ENCODE results near the gene GNE. TPM values are rescaled to one million over a fixed set of nuclear protein-coding genes. Genes with fewer than 3 reads are reported as not detected.
A peak's percentile ranks its signal among the peaks of the same experiment; 100 is the strongest.
"Not testable (repeated sequence)": the region's sequence is repeated elsewhere in the genome, so short reads cannot be mapped to it uniquely, and the experiment has no call there.

Gene GNE
- total RNA-seq, 1 experiment from 2014 or later = 27.9 TPM

DNA sequence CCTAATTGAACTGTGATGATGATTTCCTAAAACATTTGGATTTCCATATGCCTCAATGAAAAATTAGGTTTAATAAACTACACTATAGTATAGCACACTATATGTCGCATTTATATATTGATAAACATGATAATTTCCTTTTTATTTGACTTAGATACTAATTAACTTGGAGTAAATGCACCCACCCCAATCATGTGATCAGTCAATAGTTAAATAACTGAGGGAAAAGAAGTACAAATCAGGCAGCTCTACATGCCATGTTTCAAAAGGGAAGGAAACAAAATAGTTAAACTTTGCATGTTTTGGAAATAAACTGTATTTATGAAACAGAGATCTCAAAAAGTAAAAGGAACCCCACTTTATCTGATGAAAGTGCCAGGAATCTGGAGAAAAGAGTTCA is 18.0 kb upstream of the GNE start:
- in situ Hi-C loops (cut with HindIII; ENCODE audit: low pct_unique_long_range_greater_than_20kb, low sequenced_read_pairs) = no loop called here
- DNase-seq (ENCODE audit: low read depth) = no peak

- DNase-seq (ENCODE audit: low read depth) = no peak
- in situ Hi-C loops (cut with HindIII; ENCODE audit: low pct_unique_long_range_greater_than_20kb, low sequenced_read_pairs) = no loop called here
Observed at GRCh38 chr9:36275060-36275459, 16.8 kb upstream of the GNE start.

GRCh38 chr9:36273354-36273753 is 15.1 kb upstream of the GNE start:
- DNase-seq (ENCODE audit: low read depth); in situ Hi-C loops (cut with HindIII; ENCODE audit: low pct_unique_long_range_greater_than_20kb, low sequenced_read_pairs): not testable (repeated sequence)

GRCh38 chr9:36268007-36268427 is 9.8 kb upstream of the GNE start:
- in situ Hi-C loops (cut with HindIII; ENCODE audit: low pct_unique_long_range_greater_than_20kb, low sequenced_read_pairs) = no loop called here
- peak; percentile 90 for DNase-seq (ENCODE audit: low read depth)

DNA sequence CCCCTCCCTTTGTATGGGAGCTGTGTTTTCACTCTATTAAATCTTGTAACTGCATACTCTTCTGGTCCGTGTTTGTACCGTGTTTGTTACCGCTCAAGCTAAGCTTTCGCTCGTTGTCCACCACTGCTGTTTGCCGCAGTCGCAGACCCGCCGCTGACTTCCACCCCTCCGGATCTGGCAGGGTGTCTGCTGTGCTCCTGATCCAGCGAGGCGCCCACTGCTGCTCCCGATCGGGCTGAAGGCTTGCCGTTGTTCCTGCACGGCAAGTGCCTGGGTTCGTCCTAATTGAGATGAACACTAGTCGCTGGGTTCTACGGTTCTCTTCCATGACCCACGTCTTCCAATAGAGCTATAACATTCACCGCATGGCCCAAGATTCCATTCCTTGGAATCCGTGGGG is 6.6 kb upstream of the GNE start:
- in situ Hi-C loops (cut with HindIII; ENCODE audit: low pct_unique_long_range_greater_than_20kb, low sequenced_read_pairs) = no loop called here
- DNase-seq (ENCODE audit: low read depth) = no peak

DNA sequence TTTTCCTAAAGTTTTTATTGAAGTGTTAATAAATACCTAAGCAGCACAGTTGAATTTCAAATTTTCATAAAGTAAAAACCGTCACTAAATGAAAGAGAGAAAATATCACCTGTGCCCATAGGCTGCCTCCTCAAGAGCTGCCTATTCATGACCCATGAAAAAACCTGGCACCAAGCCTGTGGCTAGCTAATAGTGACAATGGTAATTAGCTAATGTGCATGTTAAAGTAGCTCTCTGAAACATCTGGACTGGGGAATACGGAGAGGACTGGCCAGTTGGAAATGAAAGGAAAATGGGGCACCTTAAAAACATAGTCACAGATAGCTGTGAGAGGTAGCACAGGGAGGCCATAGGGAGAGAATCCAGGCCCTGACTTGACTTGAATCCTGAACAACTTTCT is 5.4 kb upstream of the GNE start:
- in situ Hi-C loops (cut with HindIII; ENCODE audit: low pct_unique_long_range_greater_than_20kb, low sequenced_read_pairs) = no loop called here
- DNase-seq (ENCODE audit: low read depth) = no peak

DNA sequence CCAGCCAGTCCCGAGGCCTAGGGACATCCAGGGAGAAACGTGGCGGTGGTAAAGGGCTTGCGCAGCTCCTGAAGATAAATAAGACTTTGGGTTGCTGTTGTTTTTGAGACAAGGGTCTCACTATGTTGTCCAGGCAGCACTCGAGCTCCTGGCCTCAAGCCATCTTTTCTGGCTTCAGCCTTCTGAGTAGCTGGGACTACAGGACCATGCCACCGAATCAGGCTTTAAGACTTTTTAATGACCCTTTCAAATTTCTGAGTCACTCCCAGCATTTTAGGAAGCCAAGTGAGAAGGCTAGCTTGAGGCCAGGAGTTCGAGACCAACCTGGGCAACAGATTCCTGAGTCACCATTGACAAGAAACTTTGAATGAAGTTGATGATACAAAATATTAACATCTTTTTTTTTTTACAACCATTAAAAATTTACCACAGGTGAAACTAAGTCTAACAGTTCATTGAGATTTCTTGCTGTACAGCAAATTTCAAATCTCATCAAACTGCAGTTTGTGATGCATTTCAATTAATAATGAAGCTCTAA is 817 bp upstream of the GNE start:
- DNase-seq (ENCODE audit: low read depth) = no peak
- in situ Hi-C loops (cut with HindIII; ENCODE audit: low pct_unique_long_range_greater_than_20kb, low sequenced_read_pairs) = no loop called here

- in situ Hi-C loops (cut with HindIII; ENCODE audit: low pct_unique_long_range_greater_than_20kb, low sequenced_read_pairs) = no loop called here
- no peak for DNase-seq (ENCODE audit: low read depth)
Observed at GRCh38 chr9:36251428-36251827, 6.8 kb downstream of the GNE start.

DNA sequence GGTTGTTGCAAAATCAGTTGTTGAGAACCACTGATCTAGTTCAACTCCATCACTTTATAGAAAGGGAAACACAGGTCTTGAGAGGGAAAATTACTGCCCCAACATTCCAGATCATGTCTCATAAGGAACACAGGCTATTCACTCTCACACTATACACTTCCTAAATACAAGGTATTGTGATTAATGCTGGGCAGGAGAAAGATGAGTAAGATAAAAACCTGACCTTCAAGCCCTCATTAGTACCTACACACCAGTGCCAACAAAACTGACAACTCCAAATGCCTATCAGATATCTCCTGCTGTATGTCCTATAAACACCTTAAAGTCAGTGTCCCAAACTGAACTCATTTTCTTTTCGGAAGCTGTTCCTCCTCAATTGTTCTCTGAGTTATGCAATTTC is 8.2 kb downstream of the GNE start:
- no peak for DNase-seq (ENCODE audit: low read depth)
- in situ Hi-C loops (cut with HindIII; ENCODE audit: low pct_unique_long_range_greater_than_20kb, low sequenced_read_pairs) = no loop called here

- in situ Hi-C loops (cut with HindIII; ENCODE audit: low pct_unique_long_range_greater_than_20kb, low sequenced_read_pairs) = no loop called here
Observed at GRCh38 chr9:36249189-36249588, 9.1 kb downstream of the GNE start.

DNA sequence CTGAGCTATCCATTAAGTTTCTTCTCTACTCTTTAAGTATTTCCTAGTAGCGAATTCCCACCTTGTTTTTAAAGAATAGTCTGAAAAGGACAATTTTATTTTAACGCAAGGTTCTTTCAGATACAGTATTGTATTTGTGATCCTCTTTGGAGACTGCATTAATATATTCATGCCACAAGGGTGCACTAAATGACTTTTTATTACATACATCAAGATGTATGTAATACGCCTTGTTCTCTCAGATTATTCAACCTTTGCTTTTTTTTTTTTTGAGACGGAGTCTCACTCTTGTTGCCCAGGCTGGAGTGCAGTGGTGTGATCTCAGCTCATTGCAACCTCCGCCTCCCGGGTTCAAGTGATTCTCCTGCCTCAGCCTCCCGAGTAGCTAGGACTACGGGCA is 10.2 kb downstream of the GNE start:
- DNase-seq (ENCODE audit: low read depth); in situ Hi-C loops (cut with HindIII; ENCODE audit: low pct_unique_long_range_greater_than_20kb, low sequenced_read_pairs): not testable (repeated sequence)

More at GRCh38 chr9:36249189-36249588, 9.1 kb downstream of the GNE start:
- DNase-seq (ENCODE audit: low read depth) = no peak

DNA sequence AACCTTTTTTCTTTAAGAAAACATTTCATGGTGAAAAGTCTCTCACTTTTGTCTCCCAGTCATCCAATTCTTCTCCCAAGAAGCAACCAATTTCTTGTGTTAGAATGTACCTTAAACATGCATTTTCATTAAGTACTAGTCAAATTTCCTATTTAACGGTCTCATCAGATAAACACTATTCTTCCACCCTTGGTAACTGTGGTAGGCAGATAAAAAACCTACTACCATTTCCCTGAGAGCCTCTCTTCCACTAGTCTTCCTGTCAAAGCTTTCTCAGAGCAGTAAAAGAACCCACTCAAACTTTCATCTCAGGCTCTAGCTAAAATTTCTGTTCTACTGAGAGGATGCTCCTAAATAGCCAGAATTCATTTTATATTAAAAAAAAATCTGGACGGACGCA is 10.9 kb downstream of the GNE start:
- in situ Hi-C loops (cut with HindIII; ENCODE audit: low pct_unique_long_range_greater_than_20kb, low sequenced_read_pairs) = no loop called here
- no peak for DNase-seq (ENCODE audit: low read depth)

DNA sequence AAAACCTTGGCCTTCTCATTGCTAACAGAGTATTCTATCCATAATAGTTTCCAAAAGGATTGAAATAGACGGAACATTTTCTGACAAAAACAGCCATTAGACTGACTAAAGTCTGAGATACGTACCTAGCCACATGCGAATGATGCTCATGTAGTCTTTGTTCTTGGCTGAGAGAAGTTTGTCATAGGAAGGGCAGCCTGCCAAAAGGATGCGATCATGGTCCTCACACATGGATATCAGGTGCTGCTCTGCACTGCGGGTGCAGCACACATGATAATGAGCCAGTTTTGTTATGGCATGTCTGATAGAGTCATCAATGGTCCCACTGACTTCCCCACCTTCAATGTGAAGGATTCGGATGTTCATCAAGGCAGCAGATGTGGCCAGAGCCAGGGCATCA is 12.3 kb downstream of the GNE start:
- in situ Hi-C loops (cut with HindIII; ENCODE audit: low pct_unique_long_range_greater_than_20kb, low sequenced_read_pairs) = no loop called here
- DNase-seq (ENCODE audit: low read depth) = no peak

DNA sequence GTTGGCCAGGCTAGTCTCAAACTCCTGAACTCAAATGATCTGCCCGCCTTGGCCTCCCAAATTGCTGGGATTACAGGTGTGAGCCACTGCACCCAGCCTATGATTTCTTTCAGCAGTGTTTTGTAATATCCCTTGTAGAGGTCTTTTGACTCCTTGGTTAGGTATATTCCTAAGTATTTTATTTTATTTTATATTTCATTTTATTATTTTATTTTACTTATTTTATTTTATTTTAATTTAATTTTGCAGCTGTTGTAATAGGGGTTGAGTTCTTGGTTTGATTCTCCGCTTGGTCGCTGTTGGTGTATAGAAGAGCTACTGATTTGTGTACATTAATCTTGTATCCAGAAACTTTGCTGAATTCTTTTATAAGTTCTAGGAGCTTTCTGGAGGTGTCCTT is 18.6 kb downstream of the GNE start:
- in situ Hi-C loops (cut with HindIII; ENCODE audit: low pct_unique_long_range_greater_than_20kb, low sequenced_read_pairs) = not testable (repeated sequence)

GRCh38 chr9:36239205-36239604 is 19.0 kb downstream of the GNE start:
- DNase-seq (ENCODE audit: low read depth) = not testable (repeated sequence)

More for the DNA sequence above, 18.6 kb downstream of the GNE start:
- DNase-seq (ENCODE audit: low read depth) = not testable (repeated sequence)

DNA sequence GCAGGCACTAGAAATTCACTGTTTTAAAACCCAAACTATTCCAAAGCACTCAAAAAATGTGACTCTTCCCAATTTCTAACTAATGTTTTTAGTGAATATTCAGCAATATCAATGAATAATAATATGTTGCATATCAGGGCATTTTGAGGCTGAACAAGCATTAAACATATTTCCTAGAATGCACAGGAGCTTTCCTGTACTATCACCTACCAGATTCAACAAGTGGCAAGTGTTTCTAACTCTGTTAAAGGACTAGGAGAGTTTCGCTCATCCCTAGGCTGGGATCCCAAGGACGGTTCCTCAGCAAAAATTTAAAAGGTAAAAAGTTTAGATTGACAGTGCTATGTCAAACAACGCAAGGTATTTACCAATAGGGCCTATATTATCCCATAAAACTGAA is 21.0 kb downstream of the GNE start:
- DNase-seq (ENCODE audit: low read depth) = no peak
- in situ Hi-C loops (cut with HindIII; ENCODE audit: low pct_unique_long_range_greater_than_20kb, low sequenced_read_pairs) = no loop called here

More at GRCh38 chr9:36239205-36239604, 19.0 kb downstream of the GNE start:
- in situ Hi-C loops (cut with HindIII; ENCODE audit: low pct_unique_long_range_greater_than_20kb, low sequenced_read_pairs) = not testable (repeated sequence)

DNA sequence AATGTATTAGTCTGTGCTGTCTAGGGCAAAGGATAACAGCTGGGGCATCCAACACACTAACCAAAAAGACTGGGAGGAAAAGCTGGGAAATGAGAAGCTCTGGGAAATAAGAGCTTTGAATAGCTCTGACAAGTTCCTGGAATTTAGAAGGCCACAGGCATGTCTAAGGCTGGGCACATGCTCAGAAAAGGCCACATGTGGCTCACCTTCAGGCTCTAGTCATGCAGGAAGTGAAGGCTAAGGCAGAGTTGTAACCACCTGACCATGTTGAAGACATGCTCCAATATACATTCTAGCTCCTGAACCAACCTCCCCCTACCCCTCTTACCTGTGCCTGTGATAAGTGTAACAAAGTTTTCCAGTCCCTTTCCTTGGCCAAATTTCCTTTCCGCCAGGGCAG is 35.8 kb downstream of the GNE start:
- no peak for DNase-seq (ENCODE audit: low read depth)

GRCh38 chr9:36221667-36222066 is 36.6 kb downstream of the GNE start:
- in situ Hi-C loops (cut with HindIII; ENCODE audit: low pct_unique_long_range_greater_than_20kb, low sequenced_read_pairs) = no loop called here
- DNase-seq (ENCODE audit: low read depth) = no peak

More for the DNA sequence above, 35.8 kb downstream of the GNE start:
- in situ Hi-C loops (cut with HindIII; ENCODE audit: low pct_unique_long_range_greater_than_20kb, low sequenced_read_pairs) = no loop called here

- DNase-seq (ENCODE audit: low read depth) = no peak
Observed at GRCh38 chr9:36218411-36218901, 39.8 kb downstream of the GNE start.

GRCh38 chr9:36218011-36218410 is 40.2 kb downstream of the GNE start:
- in situ Hi-C loops (cut with HindIII; ENCODE audit: low pct_unique_long_range_greater_than_20kb, low sequenced_read_pairs) = no loop called here
- DNase-seq (ENCODE audit: low read depth) = no peak

More at GRCh38 chr9:36218411-36218901, 39.8 kb downstream of the GNE start:
- in situ Hi-C loops (cut with HindIII; ENCODE audit: low pct_unique_long_range_greater_than_20kb, low sequenced_read_pairs) = no loop called here
